GM12874 (cell line): ENCODE data around the gene INTS4.

Experiments used
- TF ChIP-seq, protein P1 (sequence below): IDR thresholded peaks from 2 replicates; pipeline ENCODE4 v1.5.1; 2011; ENCODE audit warnings: low read depth, mild to moderate bottlenecking, control low read depth, low read length, moderate library complexity; ENCODE audit not compliant: insufficient read depth

The INTS4 gene

DNA sequence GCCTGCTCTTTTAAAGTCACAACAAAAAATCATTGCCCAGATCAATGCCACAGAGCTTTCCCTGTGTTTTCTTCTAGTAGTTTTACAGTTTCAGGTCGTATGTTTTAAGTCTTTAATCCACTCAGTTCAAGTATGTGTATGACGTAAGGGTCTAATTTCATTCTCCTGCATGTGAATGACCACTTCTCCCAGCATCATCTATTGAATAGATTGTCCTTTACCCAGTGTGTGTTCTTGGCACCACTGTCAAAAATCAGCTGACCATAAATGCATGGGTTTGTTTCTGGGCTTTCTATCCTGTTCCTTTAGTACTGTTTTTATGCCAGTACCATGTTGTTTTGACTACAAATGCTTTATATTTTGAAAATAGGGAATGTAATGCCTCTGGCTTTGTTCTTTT lies 28.1 kb downstream of the INTS4 start:
- TF ChIP-seq, protein P1, sequence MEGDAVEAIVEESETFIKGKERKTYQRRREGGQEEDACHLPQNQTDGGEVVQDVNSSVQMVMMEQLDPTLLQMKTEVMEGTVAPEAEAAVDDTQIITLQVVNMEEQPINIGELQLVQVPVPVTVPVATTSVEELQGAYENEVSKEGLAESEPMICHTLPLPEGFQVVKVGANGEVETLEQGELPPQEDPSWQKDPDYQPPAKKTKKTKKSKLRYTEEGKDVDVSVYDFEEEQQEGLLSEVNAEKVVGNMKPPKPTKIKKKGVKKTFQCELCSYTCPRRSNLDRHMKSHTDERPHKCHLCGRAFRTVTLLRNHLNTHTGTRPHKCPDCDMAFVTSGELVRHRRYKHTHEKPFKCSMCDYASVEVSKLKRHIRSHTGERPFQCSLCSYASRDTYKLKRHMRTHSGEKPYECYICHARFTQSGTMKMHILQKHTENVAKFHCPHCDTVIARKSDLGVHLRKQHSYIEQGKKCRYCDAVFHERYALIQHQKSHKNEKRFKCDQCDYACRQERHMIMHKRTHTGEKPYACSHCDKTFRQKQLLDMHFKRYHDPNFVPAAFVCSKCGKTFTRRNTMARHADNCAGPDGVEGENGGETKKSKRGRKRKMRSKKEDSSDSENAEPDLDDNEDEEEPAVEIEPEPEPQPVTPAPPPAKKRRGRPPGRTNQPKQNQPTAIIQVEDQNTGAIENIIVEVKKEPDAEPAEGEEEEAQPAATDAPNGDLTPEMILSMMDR, result no peak

DNA sequence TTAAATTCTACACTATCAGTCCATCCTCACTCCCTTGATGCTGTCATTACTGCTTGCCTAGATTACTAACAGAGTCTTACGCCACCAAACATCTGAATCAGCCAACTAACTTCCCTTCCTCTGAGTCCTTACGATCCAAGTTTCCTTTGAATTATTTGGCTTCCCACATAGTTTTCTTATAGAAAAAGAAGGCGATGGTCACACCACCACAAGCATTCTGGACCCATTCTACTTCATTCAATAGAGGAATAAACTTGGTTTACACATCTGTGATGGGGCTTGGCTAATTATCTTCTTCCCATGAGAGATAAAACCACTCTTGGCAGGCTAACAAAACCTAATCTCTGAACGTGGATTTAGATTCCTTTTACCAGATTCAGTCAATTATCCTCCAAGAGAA lies 35.0 kb downstream of the INTS4 start:
- TF ChIP-seq, protein P1, result no peak

DNA sequence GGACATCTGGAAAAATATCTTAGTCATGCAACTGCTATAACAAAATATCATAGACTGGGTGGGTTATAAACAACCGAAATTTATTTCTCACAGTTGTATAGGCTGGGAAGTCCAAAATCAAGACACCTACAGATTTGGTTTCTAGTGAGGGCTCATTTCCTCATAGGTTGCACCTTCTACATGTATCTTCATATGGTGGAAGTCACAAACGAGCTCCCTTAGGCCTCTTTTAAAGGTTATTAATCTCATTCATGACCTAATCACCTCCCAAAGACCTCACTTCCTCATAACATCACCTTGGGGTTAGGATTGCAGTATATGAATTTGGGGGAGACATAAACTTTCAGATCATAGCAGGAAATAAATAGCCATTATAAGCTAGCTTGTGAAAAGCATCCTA lies 85.2 kb downstream of the INTS4 start:
- TF ChIP-seq, protein P1, result no peak

DNA sequence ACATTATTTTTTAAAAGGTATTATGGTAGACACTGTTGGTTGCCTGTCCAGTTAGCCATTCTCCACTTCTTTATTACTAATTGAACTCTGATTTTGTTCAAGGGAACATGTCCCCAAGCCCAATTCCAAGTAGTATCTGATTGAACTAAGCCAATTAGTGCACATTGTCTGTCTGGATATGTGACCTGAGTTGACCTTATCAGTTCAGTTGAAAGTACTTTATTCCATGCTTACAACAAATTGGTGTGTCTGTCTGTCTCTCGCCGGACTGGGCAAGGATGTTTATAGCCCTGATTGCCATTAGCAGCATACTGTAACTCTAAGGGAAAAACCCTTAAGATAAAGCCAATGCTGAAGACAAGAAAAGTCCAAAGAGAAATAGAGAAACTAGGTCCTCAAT lies 85.6 kb downstream of the INTS4 start:
- TF ChIP-seq, protein P1, result no peak

DNA sequence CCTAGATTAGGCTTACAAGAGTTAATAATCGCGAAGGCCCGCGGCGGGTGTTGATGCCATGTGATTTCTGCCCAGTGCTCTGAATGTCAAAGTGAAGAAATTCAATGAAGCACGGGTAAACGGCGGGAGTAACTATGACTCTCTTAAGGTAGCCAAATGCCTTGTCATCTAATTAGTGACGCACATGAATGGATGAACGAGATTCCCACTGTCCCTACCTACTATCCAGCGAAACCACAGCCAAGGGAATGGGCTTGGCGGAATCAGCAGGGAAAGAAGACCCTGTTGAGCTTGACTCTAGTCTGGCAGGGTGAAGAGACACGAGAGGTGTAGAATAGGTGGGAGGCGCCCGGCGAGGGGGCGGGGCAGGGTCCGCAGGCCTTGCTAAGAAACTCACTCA lies 108.1 kb downstream of the INTS4 start:
- TF ChIP-seq, protein P1, result no peak

DNA sequence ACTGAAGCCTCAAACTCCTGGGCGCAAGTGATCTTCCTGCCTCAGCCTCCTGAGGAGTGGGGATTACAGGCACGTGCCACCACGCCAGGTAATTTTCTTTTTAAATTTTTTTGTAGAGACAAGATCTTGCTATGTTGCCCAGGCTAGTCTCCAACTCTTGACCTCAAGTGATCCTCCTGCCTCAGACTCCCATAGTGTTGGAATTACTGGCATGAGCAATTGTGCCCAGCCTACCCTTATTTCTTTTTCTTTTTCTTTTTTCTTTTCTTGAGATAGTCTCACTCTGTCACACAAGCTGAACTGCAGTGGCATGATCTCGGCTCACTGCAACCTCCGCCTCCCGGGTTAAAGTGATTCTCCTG lies 109.7 kb downstream of the INTS4 start:
- TF ChIP-seq, protein P1, result no peak

DNA sequence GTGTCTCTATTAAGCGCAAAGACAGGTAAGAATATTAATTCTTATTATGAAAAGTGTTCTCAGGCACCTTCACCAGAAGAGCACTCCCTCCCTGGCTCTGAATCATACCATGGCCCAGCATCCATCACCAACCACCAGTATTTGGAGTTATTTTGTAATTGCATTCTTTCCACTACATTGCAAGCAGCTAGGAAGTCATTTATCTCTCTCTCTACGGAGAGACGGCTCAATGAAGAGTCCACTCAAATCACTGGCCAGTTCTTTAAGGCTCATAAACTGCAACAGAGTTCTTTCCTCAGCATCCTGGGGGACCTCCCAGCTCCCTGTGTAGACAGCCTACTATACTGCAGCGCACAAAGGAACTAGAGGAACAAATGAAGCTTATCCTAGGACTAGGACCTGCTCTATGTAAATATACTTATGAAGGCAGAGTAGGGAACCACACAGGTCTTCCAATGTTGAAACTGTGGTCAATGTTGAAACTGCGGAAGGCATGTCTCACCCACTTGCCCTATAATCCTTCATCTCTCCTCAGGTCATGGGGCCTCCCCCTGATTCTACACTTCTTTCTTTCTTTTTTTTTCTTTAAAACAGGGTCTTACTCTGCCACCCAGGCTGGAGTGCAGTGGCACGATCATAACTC lies 110.2 kb downstream of the INTS4 start:
- TF ChIP-seq, protein P1, result no peak
